ENCODE measurements around the gene TBCD.

GRCh38 chr17:82946081-82946480 lies 194.2 kb downstream of the TBCD start:
- TF ChIP-seq, protein P1, sequence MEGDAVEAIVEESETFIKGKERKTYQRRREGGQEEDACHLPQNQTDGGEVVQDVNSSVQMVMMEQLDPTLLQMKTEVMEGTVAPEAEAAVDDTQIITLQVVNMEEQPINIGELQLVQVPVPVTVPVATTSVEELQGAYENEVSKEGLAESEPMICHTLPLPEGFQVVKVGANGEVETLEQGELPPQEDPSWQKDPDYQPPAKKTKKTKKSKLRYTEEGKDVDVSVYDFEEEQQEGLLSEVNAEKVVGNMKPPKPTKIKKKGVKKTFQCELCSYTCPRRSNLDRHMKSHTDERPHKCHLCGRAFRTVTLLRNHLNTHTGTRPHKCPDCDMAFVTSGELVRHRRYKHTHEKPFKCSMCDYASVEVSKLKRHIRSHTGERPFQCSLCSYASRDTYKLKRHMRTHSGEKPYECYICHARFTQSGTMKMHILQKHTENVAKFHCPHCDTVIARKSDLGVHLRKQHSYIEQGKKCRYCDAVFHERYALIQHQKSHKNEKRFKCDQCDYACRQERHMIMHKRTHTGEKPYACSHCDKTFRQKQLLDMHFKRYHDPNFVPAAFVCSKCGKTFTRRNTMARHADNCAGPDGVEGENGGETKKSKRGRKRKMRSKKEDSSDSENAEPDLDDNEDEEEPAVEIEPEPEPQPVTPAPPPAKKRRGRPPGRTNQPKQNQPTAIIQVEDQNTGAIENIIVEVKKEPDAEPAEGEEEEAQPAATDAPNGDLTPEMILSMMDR (IDR thresholded peaks at IDR 0.05) = no peak
- TF ChIP-seq ZFX (IDR thresholded peaks at IDR 0.05; ENCODE audit: borderline replicate concordance) = no peak

Data from 22Rv1 (cell line).